Activated CD8-positive, alpha-beta memory T cell treated with anti-CD3 and anti-CD28 coated beads for 1 hour (primary cell): ENCODE measurements around the gene RSAD2.
A peak's percentile ranks its signal among the peaks of the same experiment; 100 is the strongest.

ENCODE experiments used
- DNase-seq, 2 donors: peaks; one replicate each; pipeline ENCODE4 v3.0.0-alpha.2; 2020; ENCODE audit warnings: low read depth in 1 of 2; ENCODE audit errors: extremely low read depth in 1 of 2

The RSAD2 gene

GRCh38 chr2:6863792-6864191 is 13.8 kb upstream of the RSAD2 start:
- no peak for DNase-seq

- no peak for DNase-seq
Measured at GRCh38 chr2:6864231-6864754, 13.3 kb upstream of the RSAD2 start.

- DNase-seq, result no peak
Measured at GRCh38 chr2:6864923-6865345, 12.6 kb upstream of the RSAD2 start.

- peak; percentile 23 to 76 for DNase-seq
Measured at GRCh38 chr2:6865346-6866274, 12.0 kb upstream of the RSAD2 start, which contains the start of gene CMPK2. CMPK2 (minus strand) TSS chr2:6865907; CDS start chr2:6865696, 211 bp downstream.

GRCh38 chr2:6866275-6866671 is 11.3 kb upstream of the RSAD2 start:
- peak in 1 of 2 donors; percentile 8 for DNase-seq

GRCh38 chr2:6866982-6867381 is 10.6 kb upstream of the RSAD2 start:
- DNase-seq, result no peak

- no peak for DNase-seq
Measured at GRCh38 chr2:6872394-6872793, 5.2 kb upstream of the RSAD2 start.

GRCh38 chr2:6874032-6874431 is 3.5 kb upstream of the RSAD2 start:
- DNase-seq, result no peak

GRCh38 chr2:6876309-6876708 is 1.3 kb upstream of the RSAD2 start:
- no peak for DNase-seq

GRCh38 chr2:6878549-6878948 is 972 bp downstream of the RSAD2 start:
- no peak for DNase-seq

- no peak for DNase-seq
Measured at GRCh38 chr2:6879011-6879410, 1.4 kb downstream of the RSAD2 start.

- no peak for DNase-seq
Measured at GRCh38 chr2:6880200-6880733, 2.7 kb downstream of the RSAD2 start.

- no peak for DNase-seq
Measured at GRCh38 chr2:6881046-6881445, 3.5 kb downstream of the RSAD2 start.

GRCh38 chr2:6881516-6881915 is 3.9 kb downstream of the RSAD2 start:
- no peak for DNase-seq

GRCh38 chr2:6883448-6884122 is 6.0 kb downstream of the RSAD2 start:
- DNase-seq, result no peak

GRCh38 chr2:6885551-6885950 is 8.0 kb downstream of the RSAD2 start:
- no peak for DNase-seq

- no peak for DNase-seq
Measured at GRCh38 chr2:6885968-6886367, 8.4 kb downstream of the RSAD2 start.

GRCh38 chr2:6887751-6888192 is 10.2 kb downstream of the RSAD2 start:
- DNase-seq, result no peak

- no peak for DNase-seq
Measured at GRCh38 chr2:6888724-6889123, 11.1 kb downstream of the RSAD2 start.

GRCh38 chr2:6893876-6894482 is 16.4 kb downstream of the RSAD2 start:
- no peak for DNase-seq
